GM10266 (cell line): ENCODE results near the gene ATP6AP1.

Source experiments
- DNase-seq: peaks from one replicate; pipeline ENCODE4 v3.0.0; 2012; ENCODE audit errors: extremely low spot score
- CTCF ChIP-seq: IDR thresholded peaks from 2 replicates; pipeline ENCODE4 v1.5.1; 2012; ENCODE audit warnings: mild to moderate bottlenecking, low read depth; ENCODE audit not compliant: control insufficient read depth, insufficient read depth; ENCODE audit errors: missing control alignments

ATP6AP1 gene

GRCh38 chrX:154466907-154467306 lies 38.4 kb downstream of the ATP6AP1 start:
- TF ChIP-seq CTCF: no peak
- no peak for DNase-seq

- DNase-seq: no peak
- no peak for TF ChIP-seq CTCF
These were observed 39.1 kb downstream of the ATP6AP1 start for GRCh38 chrX:154467556-154467955.

- TF ChIP-seq CTCF: no peak
- DNase-seq: no peak
These were observed 39.7 kb downstream of the ATP6AP1 start for GRCh38 chrX:154468217-154468616.

GRCh38 chrX:154469114-154469513 lies 40.6 kb downstream of the ATP6AP1 start:
- DNase-seq: no peak
- no peak for TF ChIP-seq CTCF

- no peak for TF ChIP-seq CTCF
- DNase-seq: no peak
These were observed 41.4 kb downstream of the ATP6AP1 start for GRCh38 chrX:154469880-154470279.

- DNase-seq: no peak
- no peak for TF ChIP-seq CTCF
These were observed 42.0 kb downstream of the ATP6AP1 start for GRCh38 chrX:154470434-154470833.

- no peak for DNase-seq
- TF ChIP-seq CTCF: no peak
These were observed 42.6 kb downstream of the ATP6AP1 start for GRCh38 chrX:154470914-154471568.
